ENCODE measurements around the gene COPA. TPM values are rescaled to one million over a fixed set of nuclear protein-coding genes. Genes with fewer than 3 reads are reported as not detected.

The COPA gene
- total RNA-seq, 1 donor from 2014 or later: 123 TPM

- no peak for DNase-seq (ENCODE audit: low read depth, low spot score)
- Mint-ChIP-seq H3K4me3 (no peak overlapping the region), H3K36me3 (ENCODE audit: low read depth) (peaks cover 29% of the 10 kb centered on the region), H3K4me1 (no peaks in the 10 kb centered on the region), H3K9me3 (no peaks in the 10 kb centered on the region), H3K27me3 (ENCODE audit: low read depth) (no peaks in the 10 kb centered on the region), H3K27ac (ENCODE audit: unreplicated experiment) (no peak overlapping the region)
- TF ChIP-seq, protein P1, sequence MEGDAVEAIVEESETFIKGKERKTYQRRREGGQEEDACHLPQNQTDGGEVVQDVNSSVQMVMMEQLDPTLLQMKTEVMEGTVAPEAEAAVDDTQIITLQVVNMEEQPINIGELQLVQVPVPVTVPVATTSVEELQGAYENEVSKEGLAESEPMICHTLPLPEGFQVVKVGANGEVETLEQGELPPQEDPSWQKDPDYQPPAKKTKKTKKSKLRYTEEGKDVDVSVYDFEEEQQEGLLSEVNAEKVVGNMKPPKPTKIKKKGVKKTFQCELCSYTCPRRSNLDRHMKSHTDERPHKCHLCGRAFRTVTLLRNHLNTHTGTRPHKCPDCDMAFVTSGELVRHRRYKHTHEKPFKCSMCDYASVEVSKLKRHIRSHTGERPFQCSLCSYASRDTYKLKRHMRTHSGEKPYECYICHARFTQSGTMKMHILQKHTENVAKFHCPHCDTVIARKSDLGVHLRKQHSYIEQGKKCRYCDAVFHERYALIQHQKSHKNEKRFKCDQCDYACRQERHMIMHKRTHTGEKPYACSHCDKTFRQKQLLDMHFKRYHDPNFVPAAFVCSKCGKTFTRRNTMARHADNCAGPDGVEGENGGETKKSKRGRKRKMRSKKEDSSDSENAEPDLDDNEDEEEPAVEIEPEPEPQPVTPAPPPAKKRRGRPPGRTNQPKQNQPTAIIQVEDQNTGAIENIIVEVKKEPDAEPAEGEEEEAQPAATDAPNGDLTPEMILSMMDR (conservative IDR thresholded peaks at IDR 0.05): no peak
These were observed 33.5 kb downstream of the COPA start for GRCh38 chr1:160309571-160309970.

DNA sequence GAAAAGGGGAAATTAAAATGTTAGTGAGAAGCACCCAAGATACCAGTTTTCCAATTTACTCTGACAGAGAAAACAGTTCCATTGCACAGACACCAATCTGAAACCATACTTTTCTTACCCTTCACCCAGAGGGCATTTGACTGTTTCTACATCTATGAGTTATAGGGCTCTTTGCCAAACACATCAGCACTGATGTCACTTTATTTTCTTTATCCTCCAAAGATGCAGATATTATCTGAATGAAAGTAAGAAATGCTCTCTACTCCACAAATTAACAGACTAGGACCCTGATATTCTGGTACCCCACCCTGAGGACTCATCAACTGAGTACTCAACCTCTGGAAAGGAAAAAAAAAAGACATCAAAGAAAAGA lies 33.9 kb downstream of the COPA start:
- Mint-ChIP-seq H3K4me1 (no peaks in the 10 kb centered on the region), H3K27ac (ENCODE audit: unreplicated experiment) (no peak overlapping the region), H3K27me3 (ENCODE audit: low read depth) (no peaks in the 10 kb centered on the region), H3K36me3 (ENCODE audit: low read depth) (peaks cover 28% of the 10 kb centered on the region), H3K4me3 (no peak overlapping the region), H3K9me3 (no peaks in the 10 kb centered on the region)
- TF ChIP-seq, protein P1 (conservative IDR thresholded peaks at IDR 0.05): no peak
- no peak for DNase-seq (ENCODE audit: low read depth, low spot score)

GRCh38 chr1:160308451-160309184 lies 34.4 kb downstream of the COPA start:
- DNase-seq (ENCODE audit: low read depth, low spot score): no peak
- H3K4me1 Mint-ChIP-seq: no peaks in the 10 kb centered on the region
- H3K4me3 Mint-ChIP-seq: no peak overlapping the region
- H3K9me3 Mint-ChIP-seq: no peaks in the 10 kb centered on the region
- H3K27ac Mint-ChIP-seq (ENCODE audit: unreplicated experiment): no peak overlapping the region
- TF ChIP-seq, protein P1 (conservative IDR thresholded peaks at IDR 0.05): no peak
- peaks cover 25% of the 10 kb centered on the region for H3K36me3 Mint-ChIP-seq (ENCODE audit: low read depth)
- no peaks in the 10 kb centered on the region for H3K27me3 Mint-ChIP-seq (ENCODE audit: low read depth)

DNA sequence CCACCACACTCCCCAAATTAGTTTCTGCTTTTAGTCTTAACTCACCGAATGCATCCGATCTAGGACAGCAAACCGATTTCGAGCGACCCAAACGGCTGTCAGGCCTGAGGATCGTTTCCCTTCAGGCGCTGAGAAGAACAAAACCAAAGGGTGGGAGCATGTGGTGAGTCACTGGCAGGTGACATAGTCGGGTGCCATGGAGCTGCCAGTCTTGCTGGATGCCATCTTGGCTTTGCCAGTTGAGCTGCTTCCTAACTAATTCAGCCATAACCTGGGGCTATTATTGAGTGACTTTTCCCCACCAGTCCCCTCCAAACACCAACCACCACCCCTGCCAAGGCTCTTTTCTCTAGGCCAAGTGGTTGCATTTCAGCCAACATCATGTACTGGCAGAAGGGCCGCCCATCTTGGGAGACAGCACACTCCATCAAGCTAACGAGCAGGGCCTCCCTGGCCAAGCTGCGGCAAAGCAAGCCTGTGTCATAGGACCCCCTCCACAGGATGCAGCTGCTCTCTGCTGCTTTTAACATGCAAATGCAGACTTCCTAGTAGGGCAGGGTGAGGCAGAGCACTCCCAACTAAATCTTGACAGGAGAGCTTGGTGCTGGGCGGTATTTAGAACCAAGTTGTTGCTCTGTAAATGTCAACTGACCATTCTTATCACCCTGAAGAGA lies 35.8 kb downstream of the COPA start:
- TF ChIP-seq, protein P1 (conservative IDR thresholded peaks at IDR 0.05): no peak
- H3K4me3 Mint-ChIP-seq: no peak overlapping the region
- peaks cover 20% of the 10 kb centered on the region for H3K36me3 Mint-ChIP-seq (ENCODE audit: low read depth)
- DNase-seq (ENCODE audit: low read depth, low spot score): no peak
- no peaks in the 10 kb centered on the region for H3K27me3 Mint-ChIP-seq (ENCODE audit: low read depth)
- no peaks in the 10 kb centered on the region for H3K4me1 Mint-ChIP-seq
- H3K9me3 Mint-ChIP-seq: no peaks in the 10 kb centered on the region
- H3K27ac Mint-ChIP-seq (ENCODE audit: unreplicated experiment): no peak overlapping the region

- Mint-ChIP-seq H3K36me3 (ENCODE audit: low read depth) (peaks cover 9% of the 10 kb centered on the region), H3K4me3 (no peak overlapping the region), H3K27ac (ENCODE audit: unreplicated experiment) (no peak overlapping the region), H3K27me3 (ENCODE audit: low read depth) (no peaks in the 10 kb centered on the region), H3K4me1 (no peaks in the 10 kb centered on the region), H3K9me3 (no peaks in the 10 kb centered on the region)
- DNase-seq (ENCODE audit: low read depth, low spot score): no peak
- TF ChIP-seq, protein P1 (conservative IDR thresholded peaks at IDR 0.05): no peak
These were observed 42.9 kb downstream of the COPA start for GRCh38 chr1:160300173-160300572.

Data from neural crest cell (in vitro differentiated cells).